SH-SY5Y (cell line): ENCODE data around the gene ABR.

ENCODE experiments used
- GATA2 ChIP-seq: IDR thresholded peaks from 2 replicates; pipeline ENCODE4 v1.6.1; 2011; ENCODE audit warnings: mild to moderate bottlenecking, low read depth, low read length
- GATA3 ChIP-seq: IDR thresholded peaks from 2 replicates; pipeline ENCODE4 v1.6.1; 2011; ENCODE audit warnings: low read depth, mild to moderate bottlenecking, low read length, moderate library complexity

- TF ChIP-seq GATA2 (no peak), GATA3 (no peak)
Measured at GRCh38 chr17:1228781-1229348, 49.1 kb upstream of the ABR start.
